ENCODE results near the gene TRIP10.
"Not testable (repeated sequence)": the region's sequence is repeated elsewhere in the genome, so short reads cannot be mapped to it uniquely, and the experiment has no call there.

TRIP10 gene

GRCh38 chr19:6744381-6745301, 5.2 kb downstream of the TRIP10 start:
- no peak for DNase-seq

- no peak for DNase-seq
Observed at GRCh38 chr19:6745965-6746364, 6.5 kb downstream of the TRIP10 start.

- not testable (repeated sequence) for DNase-seq
Observed at GRCh38 chr19:6748543-6748942, 9.1 kb downstream of the TRIP10 start.

- DNase-seq = no peak
Observed at GRCh38 chr19:6750062-6750461, 10.6 kb downstream of the TRIP10 start.

GRCh38 chr19:6751189-6751588, 11.7 kb downstream of the TRIP10 start:
- no peak for DNase-seq

GRCh38 chr19:6752256-6753177, 13.0 kb downstream of the TRIP10 start:
- DNase-seq = no peak

- DNase-seq = no peak
Observed at GRCh38 chr19:6753178-6754031, 13.9 kb downstream of the TRIP10 start.

GRCh38 chr19:6754136-6754535, 14.7 kb downstream of the TRIP10 start:
- no peak for DNase-seq

GRCh38 chr19:6754653-6755463, 15.4 kb downstream of the TRIP10 start:
- DNase-seq = no peak

- DNase-seq = no peak
Observed at GRCh38 chr19:6760606-6761005, 21.1 kb downstream of the TRIP10 start.

- DNase-seq = no peak
Observed at GRCh38 chr19:6761053-6761676, 21.7 kb downstream of the TRIP10 start.

GRCh38 chr19:6762253-6762797, 22.8 kb downstream of the TRIP10 start:
- DNase-seq = not testable (repeated sequence)

- DNase-seq = peak; percentile 51
Observed at GRCh38 chr19:6765738-6766356, 26.4 kb downstream of the TRIP10 start.

- no peak for DNase-seq
Observed at GRCh38 chr19:6766357-6767080, 27.0 kb downstream of the TRIP10 start.

- no peak for DNase-seq
Observed at GRCh38 chr19:6767081-6767356, 27.5 kb downstream of the TRIP10 start.

- DNase-seq = no peak
Observed at GRCh38 chr19:6767357-6768235, 28.1 kb downstream of the TRIP10 start, which contains the start of gene SH2D3A. TSS of gene SH2D3A (minus strand) at chr19:6767435. CDS start at chr19:6763748, 3,687 bp downstream.

- no peak for DNase-seq
Observed at GRCh38 chr19:6768236-6768785, 28.8 kb downstream of the TRIP10 start.

- no peak for DNase-seq
Observed at GRCh38 chr19:6769006-6769619, 29.6 kb downstream of the TRIP10 start.
